Measurements from ENCODE around the gene CREBBP.
"Not testable (repeated sequence)": the region's sequence is repeated elsewhere in the genome, so short reads cannot be mapped to it uniquely, and the experiment has no call there.

Gene CREBBP

GRCh38 chr16:3880623-3881498 lies at the start of gene CREBBP:
Gene CREBBP (minus strand): TSS chr16:3880713. CDS start chr16:3879916, 797 bp downstream.
- peak; percentile 93 for DNase-seq

- not testable (repeated sequence) for DNase-seq
Observed at GRCh38 chr16:3927147-3927546, 46.6 kb upstream of the CREBBP start.

GRCh38 chr16:3924763-3925162 lies 44.2 kb upstream of the CREBBP start:
- no peak for DNase-seq

GRCh38 chr16:3922241-3922640 lies 41.7 kb upstream of the CREBBP start:
- DNase-seq = no peak

GRCh38 chr16:3920206-3920605 lies 39.7 kb upstream of the CREBBP start:
- no peak for DNase-seq

- no peak for DNase-seq
Observed at GRCh38 chr16:3919413-3919812, 38.9 kb upstream of the CREBBP start.

GRCh38 chr16:3915426-3916260 lies 35.1 kb upstream of the CREBBP start:
- DNase-seq = no peak

GRCh38 chr16:3912897-3913296 lies 32.4 kb upstream of the CREBBP start:
- no peak for DNase-seq

GRCh38 chr16:3912373-3912772 lies 31.9 kb upstream of the CREBBP start:
- no peak for DNase-seq

- DNase-seq = not testable (repeated sequence)
Observed at GRCh38 chr16:3911741-3912140, 31.2 kb upstream of the CREBBP start.

GRCh38 chr16:3909791-3910583 lies 29.5 kb upstream of the CREBBP start:
- no peak for DNase-seq

- no peak for DNase-seq
Observed at GRCh38 chr16:3908951-3909437, 28.5 kb upstream of the CREBBP start.

- no peak for DNase-seq
Observed at GRCh38 chr16:3907586-3907985, 27.1 kb upstream of the CREBBP start.

GRCh38 chr16:3906363-3906762 lies 25.9 kb upstream of the CREBBP start:
- no peak for DNase-seq

GRCh38 chr16:3904875-3905274 lies 24.4 kb upstream of the CREBBP start:
- no peak for DNase-seq

- DNase-seq = no peak
Observed at GRCh38 chr16:3890091-3890490, 9.6 kb upstream of the CREBBP start.

- no peak for DNase-seq
Observed at GRCh38 chr16:3889059-3889458, 8.5 kb upstream of the CREBBP start.

GRCh38 chr16:3885999-3886398 lies 5.5 kb upstream of the CREBBP start:
- not testable (repeated sequence) for DNase-seq

- no peak for DNase-seq
Observed at GRCh38 chr16:3884398-3884797, 3.9 kb upstream of the CREBBP start.

GRCh38 chr16:3882531-3882930 lies 2.0 kb upstream of the CREBBP start:
- DNase-seq = no peak

GRCh38 chr16:3881499-3881990 lies 1.0 kb upstream of the CREBBP start:
- DNase-seq = no peak

- peak; percentile 84 for DNase-seq
Observed at GRCh38 chr16:3879887-3880564, 487 bp downstream of the CREBBP start.

Data from activated CD8-positive, alpha-beta memory T cell treated with anti-CD3 and anti-CD28 coated beads for 24 hours (primary cell).